ENCODE data around the gene KDM5B. TPM values are rescaled to one million over a fixed set of nuclear protein-coding genes. Genes with fewer than 3 reads are reported as not detected.
"Not testable (repeated sequence)": the region's sequence is repeated elsewhere in the genome, so short reads cannot be mapped to it uniquely, and the experiment has no call there.

Gene KDM5B
- total RNA-seq, 1 experiment from 2014 or later: 33.6 TPM

DNA sequence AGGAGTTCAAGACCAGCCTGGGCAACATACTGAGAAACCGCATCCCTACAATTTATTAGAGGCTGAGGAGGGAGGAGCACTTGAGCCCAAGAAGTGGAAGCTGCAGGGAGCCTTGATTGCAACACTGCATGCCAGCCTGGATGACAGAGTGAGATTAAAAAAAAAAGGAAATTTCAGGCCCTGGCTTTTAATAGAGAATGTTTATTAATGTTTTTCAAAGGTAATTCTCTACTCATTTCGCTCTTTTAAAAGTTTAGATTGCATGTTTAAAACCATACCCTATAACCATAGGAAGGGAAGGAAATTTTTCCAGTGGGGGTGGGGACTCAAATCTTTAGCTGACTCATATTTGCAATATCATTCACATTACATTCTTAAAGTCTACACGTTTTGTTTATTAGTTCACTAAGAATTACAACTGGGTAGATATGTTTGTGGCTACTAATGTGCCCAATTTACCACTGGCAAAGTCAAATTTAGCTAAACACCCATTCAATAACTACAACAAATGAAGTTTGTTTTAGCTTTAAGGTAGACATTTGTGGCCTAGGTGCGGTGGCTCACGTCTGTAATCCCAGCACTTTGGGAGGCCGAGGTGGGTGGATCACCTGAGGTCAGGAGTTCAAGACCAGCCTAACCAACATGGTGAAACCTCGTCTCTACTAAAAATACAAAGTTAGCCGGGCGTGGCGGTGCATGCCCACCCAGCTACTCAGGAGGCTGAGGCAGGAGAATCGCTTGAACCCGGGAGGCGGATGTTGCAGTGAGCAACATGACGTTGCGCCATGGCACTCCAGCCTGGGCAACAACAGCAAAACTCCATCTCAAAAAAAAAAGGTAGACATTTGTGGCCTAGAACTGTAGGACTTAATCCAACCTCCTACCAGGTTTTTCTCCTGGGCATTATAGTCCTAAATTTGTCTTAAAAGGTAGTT lies 5.0 kb downstream of the KDM5B start:
- Histone ChIP-seq H3K36me3 (peaks cover 4% of the 10 kb centered on the region), H3K9me3 (no peaks in the 10 kb centered on the region), H3K27me3 (no peaks in the 10 kb centered on the region), H3K4me3 (no peak overlapping the region)
- peak; percentile 62 for DNase-seq

DNA sequence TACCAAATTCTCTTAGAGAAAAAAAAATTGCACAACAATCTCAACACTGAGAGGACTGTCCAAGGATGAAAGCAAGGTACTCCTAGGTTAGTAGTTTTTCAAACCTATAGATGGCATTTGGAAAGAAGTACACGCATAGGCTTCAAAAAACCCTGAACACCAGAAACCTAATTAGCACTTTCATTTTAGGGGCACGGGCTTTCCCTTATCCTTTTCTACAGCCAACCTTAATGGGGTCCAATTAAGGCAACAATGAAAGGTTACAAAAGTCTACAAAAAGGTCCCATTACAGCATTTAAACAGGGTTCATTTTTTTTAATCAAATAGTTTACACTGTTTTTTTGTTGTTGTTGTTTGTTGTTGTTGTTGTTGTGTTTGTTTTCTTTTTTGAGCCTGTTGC lies 6.2 kb downstream of the KDM5B start:
- H3K36me3 ChIP-seq: peaks cover 4% of the 10 kb centered on the region
- H3K27me3 ChIP-seq: no peaks in the 10 kb centered on the region
- no peak overlapping the region for H3K4me3 ChIP-seq
- DNase-seq: no peak
- no peaks in the 10 kb centered on the region for H3K9me3 ChIP-seq

DNA sequence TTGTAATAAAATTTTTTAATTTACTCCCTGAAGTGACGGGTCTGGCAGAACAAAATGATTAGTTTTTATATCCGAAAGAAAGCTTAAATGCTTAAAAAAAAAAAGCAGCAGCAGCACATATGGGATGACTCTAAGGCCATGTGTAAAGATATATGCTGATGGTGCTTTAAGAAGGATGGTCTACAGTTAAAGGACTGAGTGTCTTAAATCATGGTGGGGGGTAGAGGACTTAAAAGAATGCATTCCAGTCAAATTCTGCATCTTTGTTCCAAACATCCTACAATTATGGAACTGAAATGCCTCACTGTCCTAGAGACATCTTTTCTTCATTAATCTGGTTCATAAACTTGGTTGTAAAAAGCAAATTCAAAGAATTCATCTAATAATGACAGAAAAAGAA lies 7.0 kb downstream of the KDM5B start:
- no peak overlapping the region for H3K4me3 ChIP-seq
- H3K27me3 ChIP-seq: no peaks in the 10 kb centered on the region
- peaks cover 4% of the 10 kb centered on the region for H3K36me3 ChIP-seq
- no peak for DNase-seq
- no peaks in the 10 kb centered on the region for H3K9me3 ChIP-seq

DNA sequence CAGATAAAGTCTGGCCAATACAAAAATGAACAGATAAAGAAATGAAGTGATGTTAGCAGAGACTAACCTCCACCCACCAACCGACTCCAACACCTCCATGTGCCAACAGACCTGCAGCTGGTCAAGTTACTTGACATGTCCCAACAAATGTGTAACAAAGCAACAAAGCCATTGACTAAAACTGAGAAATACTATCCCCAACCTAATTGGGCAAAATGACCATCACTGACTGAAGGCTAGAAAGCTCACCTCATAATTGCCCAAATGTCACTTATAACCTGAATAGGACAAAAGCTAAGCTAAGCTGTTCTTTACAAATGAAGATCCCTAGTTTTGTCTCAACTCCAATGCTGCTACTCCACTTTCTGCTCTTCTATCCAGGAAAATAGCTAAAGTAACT lies 7.5 kb downstream of the KDM5B start:
- Histone ChIP-seq H3K4me3 (no peak overlapping the region), H3K36me3 (peaks cover 4% of the 10 kb centered on the region), H3K27me3 (no peaks in the 10 kb centered on the region), H3K9me3 (no peaks in the 10 kb centered on the region)
- DNase-seq: no peak

DNA sequence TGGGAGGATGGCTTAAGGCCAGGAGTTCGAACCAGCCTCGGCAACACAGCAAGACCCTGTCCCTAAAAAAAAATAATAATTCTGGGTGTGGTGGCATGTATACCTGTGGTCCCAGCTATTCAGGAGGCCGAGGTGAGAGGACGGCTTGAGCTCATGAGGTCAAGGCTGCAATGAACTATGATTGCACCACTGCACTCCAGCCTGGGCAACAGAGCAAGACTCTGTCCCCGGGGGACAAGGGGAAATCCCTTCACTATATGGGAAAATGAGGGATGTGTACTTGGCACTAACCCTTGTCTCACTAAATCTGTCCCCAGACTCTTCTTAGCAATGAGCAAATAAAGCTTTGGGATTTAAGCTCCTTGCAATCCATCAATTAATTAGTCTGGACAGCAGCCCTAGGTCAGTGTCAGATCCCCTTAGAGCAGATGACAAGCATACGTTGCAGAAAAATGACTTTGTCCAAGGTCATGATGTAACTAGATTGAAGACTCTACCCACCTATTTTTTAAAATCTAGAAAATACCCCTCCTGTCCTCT lies 9.4 kb downstream of the KDM5B start:
- no peaks in the 10 kb centered on the region for H3K9me3 ChIP-seq
- no peaks in the 10 kb centered on the region for H3K27me3 ChIP-seq
- no peaks in the 10 kb centered on the region; the same call in 1 of the 2 replicates for H3K36me3 ChIP-seq
- no peak for DNase-seq
- H3K4me3 ChIP-seq: no peak overlapping the region

DNA sequence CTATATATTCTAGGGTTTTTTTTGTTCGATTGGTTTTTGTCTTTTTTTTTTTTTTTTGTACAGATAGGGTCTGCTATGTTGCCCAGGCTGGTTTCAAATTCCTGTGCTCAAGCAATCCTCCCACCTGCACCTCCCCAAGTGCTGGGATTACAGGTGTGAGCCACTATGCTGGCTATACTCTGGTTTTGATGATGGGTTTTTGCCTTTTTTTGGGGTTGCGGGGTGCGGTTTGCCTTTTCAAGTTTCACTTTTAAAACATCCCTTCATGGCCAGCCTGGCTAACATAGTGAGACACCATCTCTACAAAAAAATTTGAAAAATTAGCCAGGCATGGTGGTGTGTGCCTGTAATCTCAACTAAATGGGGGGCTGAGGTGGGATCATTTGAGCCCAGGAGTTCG lies 10.0 kb downstream of the KDM5B start:
- DNase-seq: no peak
- no peaks in the 10 kb centered on the region for H3K9me3 ChIP-seq
- H3K27me3 ChIP-seq: no peaks in the 10 kb centered on the region
- no peaks in the 10 kb centered on the region; the same call in 1 of the 2 replicates for H3K36me3 ChIP-seq
- no peak overlapping the region for H3K4me3 ChIP-seq

DNA sequence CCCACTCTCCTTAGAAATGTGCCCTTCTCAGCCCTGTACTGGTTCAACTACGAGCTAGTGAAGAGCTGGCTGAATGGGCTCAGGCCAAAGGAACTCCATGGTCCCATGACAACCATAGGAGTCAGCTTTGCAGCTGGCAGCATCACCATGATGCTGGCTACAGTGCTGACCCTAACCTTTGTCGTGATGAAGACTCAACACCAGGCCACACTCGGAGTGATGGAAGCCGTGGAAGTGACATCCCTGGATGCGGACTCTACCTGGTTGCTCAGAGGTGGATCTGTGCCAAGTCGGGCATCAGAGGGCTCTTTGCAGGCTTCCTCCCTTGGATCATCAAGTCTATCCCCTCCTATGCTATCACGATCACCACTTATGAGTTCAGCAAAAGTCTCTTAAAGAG lies 11.6 kb downstream of the KDM5B start:
- no peak for DNase-seq
- Histone ChIP-seq H3K27me3 (no peaks in the 10 kb centered on the region), H3K9me3 (no peaks in the 10 kb centered on the region), H3K36me3 (no peaks in the 10 kb centered on the region), H3K4me3 (no peak overlapping the region)

DNA sequence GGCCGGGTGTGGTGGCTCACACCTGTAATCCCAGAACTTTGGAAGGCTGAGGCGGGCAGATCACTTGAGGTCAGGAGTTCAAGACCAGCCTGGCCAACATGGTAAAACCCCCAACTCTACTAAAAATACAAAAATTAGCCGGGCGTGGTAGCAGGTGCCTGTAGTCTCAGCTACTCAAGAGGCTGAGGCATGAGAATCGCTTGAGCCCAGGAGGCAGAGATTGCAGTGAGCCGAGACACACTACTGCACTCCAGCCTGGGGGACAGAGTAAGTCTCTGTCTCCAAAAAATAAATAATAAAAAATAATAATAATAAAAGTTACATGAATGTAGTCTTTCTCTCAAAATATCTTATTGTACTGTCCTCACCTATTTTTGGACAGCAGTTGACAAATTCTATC lies 13.3 kb downstream of the KDM5B start:
- H3K9me3 ChIP-seq, H3K36me3 ChIP-seq, H3K4me3 ChIP-seq, H3K27me3 ChIP-seq, DNase-seq: not testable (repeated sequence)

DNA sequence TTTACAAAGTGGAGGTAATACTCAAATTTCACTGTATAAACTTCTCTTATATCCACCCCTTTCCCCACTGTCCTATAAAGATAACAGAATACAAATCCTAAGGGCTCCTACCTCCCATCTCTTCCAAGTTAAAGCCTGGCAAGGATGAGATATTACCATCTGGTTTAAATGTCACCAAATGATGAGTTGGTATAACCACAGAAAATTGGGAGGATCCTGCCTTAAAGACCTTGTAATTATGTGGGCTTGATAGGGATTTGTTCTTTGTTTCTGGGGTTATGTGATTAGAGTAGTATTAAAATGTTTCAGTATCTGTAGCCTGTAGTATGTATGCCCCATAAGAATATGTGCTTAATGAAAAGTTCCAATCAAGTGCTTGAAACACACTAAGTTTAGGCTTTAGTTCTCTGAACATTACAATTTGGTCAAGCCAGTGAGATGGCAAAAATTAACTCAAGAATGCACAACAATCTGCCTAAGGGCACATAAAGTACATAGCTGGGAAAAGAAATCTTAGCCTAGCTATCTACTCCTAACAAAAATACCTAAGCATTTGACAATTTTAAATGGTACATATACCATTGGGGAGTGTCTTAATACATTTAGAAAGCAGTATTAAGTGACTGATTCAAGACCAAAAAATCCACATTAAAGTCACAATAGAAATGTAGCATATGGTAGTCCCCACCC lies 14.0 kb downstream of the KDM5B start:
- H3K4me3 ChIP-seq: no peak overlapping the region
- no peaks in the 10 kb centered on the region for H3K36me3 ChIP-seq
- H3K27me3 ChIP-seq: no peaks in the 10 kb centered on the region
- no peak for DNase-seq
- H3K9me3 ChIP-seq: no peaks in the 10 kb centered on the region

DNA sequence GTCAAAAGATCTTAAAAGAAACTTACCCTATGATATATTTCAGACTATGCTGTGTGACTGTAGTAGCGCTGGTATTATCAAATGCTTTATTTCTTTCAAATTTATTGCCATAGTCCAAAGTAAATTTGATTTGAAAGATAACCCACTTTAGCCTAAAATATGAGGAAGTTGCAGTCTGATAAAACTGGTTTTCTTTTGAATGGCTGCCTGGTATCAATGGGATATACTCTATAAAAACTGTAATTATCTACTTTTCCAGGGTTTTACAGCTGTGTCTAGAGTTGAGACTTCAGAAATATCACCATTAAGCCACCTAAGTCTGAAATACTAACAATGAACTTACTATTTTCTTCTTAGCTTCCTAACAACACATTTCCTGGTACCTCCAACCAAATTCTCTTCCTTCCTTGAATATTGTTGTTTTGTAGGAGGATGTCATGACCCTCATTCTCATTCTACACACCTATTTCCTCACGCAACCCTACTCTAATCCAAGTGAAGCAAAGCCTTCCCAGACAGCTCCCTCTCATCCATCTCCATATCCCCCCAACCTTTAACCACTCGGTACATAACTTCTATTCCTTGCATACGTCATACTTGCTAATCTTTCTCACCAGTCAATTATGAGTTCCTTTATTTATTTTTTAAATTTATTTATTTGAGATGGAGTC lies 17.0 kb downstream of the KDM5B start:
- H3K36me3 ChIP-seq: no peaks in the 10 kb centered on the region
- H3K9me3 ChIP-seq: no peaks in the 10 kb centered on the region
- no peak overlapping the region for H3K4me3 ChIP-seq
- no peak for DNase-seq
- H3K27me3 ChIP-seq: no peaks in the 10 kb centered on the region

DNA sequence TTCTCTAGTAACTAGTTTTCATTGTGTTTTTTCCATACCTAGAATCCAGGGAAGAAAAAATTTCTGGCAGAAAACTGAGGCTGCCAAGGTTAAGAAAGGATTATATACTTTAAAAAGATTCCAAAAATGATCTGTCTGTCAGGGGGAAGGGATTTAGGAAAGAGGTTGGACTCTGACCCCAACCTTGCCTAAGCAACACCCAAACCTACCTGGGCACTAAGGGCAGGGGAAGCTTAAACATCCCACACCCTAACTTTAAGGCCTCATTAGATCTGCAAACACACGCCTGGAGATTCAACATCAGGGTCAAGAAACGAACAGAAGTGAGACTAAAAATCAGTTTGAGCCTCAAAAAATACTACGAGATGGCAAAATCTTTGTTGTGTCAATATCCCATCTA lies 19.4 kb downstream of the KDM5B start:
- no peaks in the 10 kb centered on the region for H3K36me3 ChIP-seq
- H3K4me3 ChIP-seq: no peak overlapping the region
- H3K9me3 ChIP-seq: no peaks in the 10 kb centered on the region
- DNase-seq: no peak
- H3K27me3 ChIP-seq: no peaks in the 10 kb centered on the region

DNA sequence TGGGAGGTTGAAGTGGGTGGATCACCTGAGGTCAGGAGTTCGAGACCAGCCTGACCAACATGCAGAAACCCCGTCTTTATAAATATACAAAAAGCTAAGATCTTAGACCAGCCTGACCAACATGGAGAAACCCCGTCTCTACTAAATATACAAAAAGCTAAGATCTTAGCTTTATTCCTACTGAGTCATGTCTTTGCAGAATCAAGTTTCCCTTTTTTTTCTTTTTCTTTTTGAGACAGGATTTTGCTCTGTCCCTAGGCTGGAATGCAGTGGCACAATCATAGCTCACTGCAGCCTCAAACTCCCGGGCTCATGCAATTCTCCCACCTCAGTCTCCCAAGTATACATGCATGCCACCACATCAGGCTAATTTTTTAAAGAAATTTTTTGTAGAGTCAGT lies 21.4 kb downstream of the KDM5B start:
- no peak for DNase-seq
- Histone ChIP-seq H3K9me3 (no peaks in the 10 kb centered on the region), H3K4me3 (no peak overlapping the region), H3K36me3 (no peaks in the 10 kb centered on the region), H3K27me3 (no peaks in the 10 kb centered on the region)

DNA sequence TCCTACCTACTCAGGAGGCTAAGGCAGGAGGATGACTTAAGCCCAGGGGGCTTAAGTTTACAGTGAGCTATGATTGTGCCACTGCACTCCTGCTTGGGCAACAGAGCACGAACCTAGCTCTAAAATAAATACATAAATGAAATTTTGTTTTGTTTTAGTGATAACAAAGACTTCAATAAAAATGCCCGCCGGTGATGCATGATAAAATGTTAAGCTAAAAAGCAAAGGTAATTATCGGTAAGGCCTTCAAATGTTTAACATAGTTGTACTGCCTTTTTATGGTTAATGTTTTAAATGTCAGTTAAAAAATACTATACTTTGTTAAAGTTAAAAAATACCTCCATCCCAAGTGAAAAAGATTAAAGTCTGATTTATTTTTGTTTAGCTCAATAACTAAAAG lies 27.0 kb downstream of the KDM5B start:
- no peak overlapping the region for H3K4me3 ChIP-seq
- no peak for DNase-seq
- H3K36me3 ChIP-seq: no peaks in the 10 kb centered on the region; the same call in none of the 2 replicates
- H3K9me3 ChIP-seq: no peaks in the 10 kb centered on the region
- H3K27me3 ChIP-seq: no peaks in the 10 kb centered on the region

DNA sequence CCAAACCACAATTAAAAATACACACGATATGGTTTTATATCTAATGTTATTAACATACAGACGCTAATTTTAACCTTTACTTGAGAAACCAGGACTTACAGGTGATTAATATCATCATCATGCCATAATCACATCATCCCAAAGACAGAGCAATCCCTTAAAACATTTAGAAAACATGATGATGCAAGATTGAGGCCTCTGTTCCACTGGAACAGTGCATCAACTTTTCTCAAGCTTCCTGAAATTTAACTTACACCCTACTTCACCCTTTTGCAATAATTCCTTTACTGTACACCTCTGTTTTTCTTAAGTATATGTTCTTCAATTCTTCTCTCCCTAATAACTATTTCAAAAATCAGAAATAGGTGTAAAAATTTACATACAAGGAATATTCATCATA lies 38.1 kb downstream of the KDM5B start:
- Histone ChIP-seq H3K9me3 (no peaks in the 10 kb centered on the region), H3K36me3 (peaks cover 42% of the 10 kb centered on the region), H3K4me3 (no peak overlapping the region), H3K27me3 (no peaks in the 10 kb centered on the region)
- no peak for DNase-seq

DNA sequence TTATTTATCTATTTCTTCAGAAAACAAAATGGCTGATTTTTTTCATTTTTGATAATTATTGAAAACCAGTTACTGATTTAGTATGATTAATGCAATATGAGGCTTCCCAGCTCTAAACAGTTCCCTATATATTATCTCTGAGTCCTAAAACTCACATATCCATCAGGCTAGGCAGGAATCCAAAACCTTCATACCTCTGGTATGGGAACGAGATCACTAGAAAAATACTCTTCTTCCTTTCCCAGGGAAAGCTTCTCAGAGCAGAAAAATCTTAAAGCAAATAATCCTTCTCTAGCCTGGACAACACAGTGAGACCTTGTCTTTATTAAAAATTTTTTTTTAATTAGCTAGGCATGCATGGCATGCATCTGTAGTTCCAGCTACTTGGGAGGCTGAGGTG lies 42.5 kb downstream of the KDM5B start:
- H3K27me3 ChIP-seq: no peaks in the 10 kb centered on the region
- H3K4me3 ChIP-seq: no peak overlapping the region
- H3K36me3 ChIP-seq: peaks cover 37% of the 10 kb centered on the region
- H3K9me3 ChIP-seq: no peaks in the 10 kb centered on the region
- no peak for DNase-seq

DNA sequence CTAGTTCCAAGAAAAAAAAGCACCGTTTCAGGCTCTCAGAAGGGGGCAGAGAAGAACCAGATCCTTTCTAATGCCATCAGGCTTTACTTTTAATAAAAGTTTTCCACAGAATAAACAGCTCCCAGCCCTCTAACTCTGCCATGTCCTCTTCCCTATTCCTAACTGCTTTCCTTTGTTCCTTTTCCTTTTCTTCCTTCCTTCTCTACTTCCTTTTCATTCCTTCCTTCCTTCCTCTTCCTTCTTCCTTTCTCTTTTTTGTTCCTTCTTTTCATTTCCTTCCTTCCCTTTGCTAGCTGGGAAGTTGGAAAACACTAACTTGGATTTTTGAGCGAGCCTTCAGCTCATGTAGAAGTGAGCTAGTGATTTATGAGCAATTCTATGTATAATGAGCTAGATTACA lies 46.2 kb downstream of the KDM5B start:
- DNase-seq: no peak
- no peaks in the 10 kb centered on the region for H3K9me3 ChIP-seq
- H3K36me3 ChIP-seq: peaks cover 64% of the 10 kb centered on the region
- no peaks in the 10 kb centered on the region for H3K27me3 ChIP-seq
- no peak overlapping the region for H3K4me3 ChIP-seq

DNA sequence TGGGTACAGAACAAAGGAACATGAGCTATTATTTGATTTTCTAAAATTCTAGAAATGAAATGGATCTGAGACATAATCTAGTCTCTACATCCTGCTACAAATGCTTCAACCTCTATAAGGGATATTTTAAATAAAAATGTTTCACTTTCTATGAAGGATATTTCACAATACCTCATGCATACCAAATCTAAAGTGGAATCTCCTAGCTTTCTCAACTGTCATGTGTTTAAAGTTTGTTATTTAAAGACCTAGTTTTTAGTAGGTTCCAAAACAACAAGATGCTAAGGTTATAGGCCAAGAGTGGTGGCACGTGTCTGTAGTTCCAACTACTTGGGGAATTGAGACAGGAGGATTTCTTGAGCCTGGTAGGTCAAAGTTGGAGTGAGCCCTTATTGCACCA lies 47.6 kb downstream of the KDM5B start:
- no peak for DNase-seq
- H3K4me3 ChIP-seq: no peak overlapping the region

More for the DNA sequence above, 47.6 kb downstream of the KDM5B start:
- H3K9me3 ChIP-seq: no peaks in the 10 kb centered on the region
- no peaks in the 10 kb centered on the region for H3K27me3 ChIP-seq
- H3K36me3 ChIP-seq: peaks cover 60% of the 10 kb centered on the region
